Thoracic aorta (tissue), 2 donors: Measurements from ENCODE around the gene PDE4D. TPM values are rescaled to one million over a fixed set of nuclear protein-coding genes. Genes with fewer than 3 reads are reported as not detected.

ENCODE experiments used
- ATAC-seq: fragments of 150-250 bp; one replicate; pipeline ENCODE4 v1.8.0; 2017; ENCODE audit warnings: low read depth; ENCODE audit not compliant: insufficient number of reproducible peaks, low FRiP score
- DNase-seq: peaks from one replicate; pipeline ENCODE4 v3.0.0-alpha.2; 2020; ENCODE audit warnings: low spot score
- H3K27ac ChIP-seq, 2 donors: fragments of 200-600 bp; sonication (generic); 1 replicate in 1 of 2; 2 replicates in 1 of 2; pipeline ENCODE4 v1.5.1; 2016; ENCODE audit warnings: mild to moderate bottlenecking in 2 of 2, moderate library complexity in 2 of 2
- H3K27me3 ChIP-seq: fragments of 200-600 bp; sonication (generic); replicated peaks from 2 replicates; pipeline ENCODE4 v1.6.0; 2016; ENCODE audit warnings: mild to moderate bottlenecking; ENCODE audit not compliant: insufficient read depth
- H3K36me3 ChIP-seq: fragments of 200-600 bp; sonication (generic); one replicate; pipeline ENCODE4 v1.5.1; 2016
- H3K4me1 ChIP-seq, 2 donors: fragments of 200-600 bp; sonication (generic); 1 replicate in 1 of 2; 2 replicates in 1 of 2; pipeline versions ENCODE4 v1.5.1 to v1.6.0; 2016; ENCODE audit warnings: low read depth in 2 of 2, mild to moderate bottlenecking in 1 of 2; ENCODE audit not compliant: control insufficient read depth in 1 of 2
- H3K4me3 ChIP-seq: fragments of 200-600 bp; sonication (generic); 2 replicates; pipeline ENCODE4 v1.5.1; 2016; ENCODE audit warnings: mild to moderate bottlenecking
- H3K9me3 ChIP-seq: fragments of 200-600 bp; sonication (generic); 2 replicates; pipeline ENCODE4 v1.5.1; 2016
- total RNA-seq, 2 donors: library from RNA; depleted of rRNA; stranded (reverse); fragments of >200 nt; gene quantifications; one replicate each; pipeline versions ENCODE4 v1.1.0 to v1.2.3, GENCODE V29; 2016
- TF ChIP-seq, protein P1 (sequence below): fragments of 200-600 bp; sonication (generic); IDR thresholded peaks from one replicate; pipeline ENCODE4 v1.5.1; 2019; ENCODE audit warnings: antibody characterized with exemption

Gene PDE4D
- total RNA-seq, 2 donors from 2014 or later: 34.0 to 85.8 TPM

DNA sequence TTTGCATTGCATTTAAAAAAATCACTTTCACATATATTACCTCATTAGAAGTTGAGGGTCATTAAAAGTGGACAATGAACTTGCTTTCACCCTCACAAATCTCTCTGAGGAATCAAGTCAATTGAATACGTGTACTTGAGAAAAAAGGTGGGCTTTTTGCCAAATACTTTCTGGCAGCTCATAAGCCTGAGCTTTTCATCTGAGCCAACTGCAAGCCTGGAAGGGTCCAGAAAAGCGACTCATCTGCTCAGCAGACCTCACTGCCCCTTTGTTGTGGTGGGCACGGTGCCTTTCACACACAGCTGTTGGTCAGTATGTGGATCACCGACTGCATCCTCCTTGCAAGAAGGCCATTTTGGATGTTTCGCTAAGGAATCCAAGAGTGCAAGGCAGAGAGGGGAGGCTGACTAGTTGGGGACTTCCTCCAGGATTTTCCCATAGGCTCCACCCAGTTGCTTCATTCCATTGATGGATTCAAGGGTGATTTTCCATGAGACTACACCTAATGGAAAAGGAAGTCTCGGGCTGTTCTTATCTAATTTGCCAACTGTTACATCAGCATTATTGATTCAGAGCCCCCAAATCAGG is 564.7 kb downstream of the PDE4D start:
- Histone ChIP-seq H3K9me3 (no peaks in the 10 kb centered on the region), H3K36me3 (no peaks in the 10 kb centered on the region), H3K4me3 (no peak overlapping the region), H3K27ac (no peak overlapping the region), H3K4me1 (no peaks in the 10 kb centered on the region), H3K27me3 (no peaks in the 10 kb centered on the region)
- ATAC-seq (no peak), DNase-seq (no peak)
- TF ChIP-seq, protein P1, sequence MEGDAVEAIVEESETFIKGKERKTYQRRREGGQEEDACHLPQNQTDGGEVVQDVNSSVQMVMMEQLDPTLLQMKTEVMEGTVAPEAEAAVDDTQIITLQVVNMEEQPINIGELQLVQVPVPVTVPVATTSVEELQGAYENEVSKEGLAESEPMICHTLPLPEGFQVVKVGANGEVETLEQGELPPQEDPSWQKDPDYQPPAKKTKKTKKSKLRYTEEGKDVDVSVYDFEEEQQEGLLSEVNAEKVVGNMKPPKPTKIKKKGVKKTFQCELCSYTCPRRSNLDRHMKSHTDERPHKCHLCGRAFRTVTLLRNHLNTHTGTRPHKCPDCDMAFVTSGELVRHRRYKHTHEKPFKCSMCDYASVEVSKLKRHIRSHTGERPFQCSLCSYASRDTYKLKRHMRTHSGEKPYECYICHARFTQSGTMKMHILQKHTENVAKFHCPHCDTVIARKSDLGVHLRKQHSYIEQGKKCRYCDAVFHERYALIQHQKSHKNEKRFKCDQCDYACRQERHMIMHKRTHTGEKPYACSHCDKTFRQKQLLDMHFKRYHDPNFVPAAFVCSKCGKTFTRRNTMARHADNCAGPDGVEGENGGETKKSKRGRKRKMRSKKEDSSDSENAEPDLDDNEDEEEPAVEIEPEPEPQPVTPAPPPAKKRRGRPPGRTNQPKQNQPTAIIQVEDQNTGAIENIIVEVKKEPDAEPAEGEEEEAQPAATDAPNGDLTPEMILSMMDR: no peak

GRCh38 chr5:59327191-59327980 is 566.1 kb downstream of the PDE4D start:
- H3K36me3 ChIP-seq: no peaks in the 10 kb centered on the region
- H3K9me3 ChIP-seq: no peaks in the 10 kb centered on the region
- DNase-seq: no peak
- peaks cover 0 to 4% of the 10 kb centered on the region in 2 donors for H3K4me1 ChIP-seq
- H3K4me3 ChIP-seq: no peak overlapping the region
- no peak for ATAC-seq
- TF ChIP-seq, protein P1: no peak
- no peak overlapping the region for H3K27ac ChIP-seq
- no peaks in the 10 kb centered on the region for H3K27me3 ChIP-seq

GRCh38 chr5:59326596-59326995 is 566.9 kb downstream of the PDE4D start:
- H3K27me3 ChIP-seq: no peaks in the 10 kb centered on the region
- no peak overlapping the region for H3K4me3 ChIP-seq
- H3K4me1 ChIP-seq: peaks cover 0 to 4% of the 10 kb centered on the region in 2 donors
- TF ChIP-seq, protein P1: no peak
- no peaks in the 10 kb centered on the region for H3K9me3 ChIP-seq
- DNase-seq (no peak), ATAC-seq (no peak)
- no peaks in the 10 kb centered on the region for H3K36me3 ChIP-seq
- H3K27ac ChIP-seq: no peak overlapping the region

DNA sequence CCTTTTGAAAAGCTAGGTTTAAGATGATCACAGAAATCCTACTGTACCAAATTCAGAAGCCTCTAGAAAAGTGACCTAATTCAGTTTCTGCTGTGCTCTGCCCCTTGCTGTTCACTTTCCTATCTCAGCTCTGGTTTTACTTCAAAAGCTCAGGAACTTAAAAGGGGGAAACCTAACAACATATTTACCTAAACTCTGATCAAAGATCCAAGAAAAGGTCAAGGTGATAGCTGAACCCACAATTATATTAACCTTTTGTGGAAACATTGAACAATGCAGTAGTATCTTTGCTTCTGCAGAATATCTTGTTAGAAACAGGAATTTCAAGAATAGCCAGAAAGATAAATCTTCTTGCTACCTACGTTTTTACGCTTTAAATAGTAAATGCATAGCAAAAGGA is 568.5 kb downstream of the PDE4D start:
- TF ChIP-seq, protein P1: no peak
- Histone ChIP-seq H3K27ac (no peak overlapping the region), H3K27me3 (no peaks in the 10 kb centered on the region), H3K4me3 (no peak overlapping the region), H3K9me3 (no peaks in the 10 kb centered on the region), H3K4me1 (peaks cover 0 to 4% of the 10 kb centered on the region in 2 donors), H3K36me3 (no peaks in the 10 kb centered on the region)
- no peak for ATAC-seq
- DNase-seq: no peak

- Histone ChIP-seq H3K4me3 (no peak overlapping the region), H3K36me3 (no peaks in the 10 kb centered on the region), H3K27me3 (no peaks in the 10 kb centered on the region), H3K4me1 (peaks cover 0 to 11% of the 10 kb centered on the region in 2 donors), H3K9me3 (no peaks in the 10 kb centered on the region), H3K27ac (no peak overlapping the region)
- TF ChIP-seq, protein P1: no peak
- no peak for DNase-seq
- no peak for ATAC-seq
Measured at GRCh38 chr5:59322894-59323293, 570.6 kb downstream of the PDE4D start.
